A172 (cell line): ENCODE results near the gene RBM34. TPM values are rescaled to one million over a fixed set of nuclear protein-coding genes. Genes with fewer than 3 reads are reported as not detected.

Experiments used
- DNase-seq: peaks from one replicate; pipeline ENCODE4 v3.0.0-alpha.2; 2015; ENCODE audit warnings: low spot score
- total RNA-seq: library from RNA; depleted of rRNA; stranded (reverse); fragments of >200 nt; shearing (Covaris generic); gene quantifications from 2 replicates; pipeline ENCODE4 v1.2.3, GENCODE V29; 2014

Gene RBM34
- total RNA-seq, 1 experiment from 2014 or later = 170 TPM

- DNase-seq = no peak
Observed at GRCh38 chr1:235156265-235156664, 4.8 kb downstream of the RBM34 start.

GRCh38 chr1:235152235-235152634 is 8.8 kb downstream of the RBM34 start:
- DNase-seq = no peak

DNA sequence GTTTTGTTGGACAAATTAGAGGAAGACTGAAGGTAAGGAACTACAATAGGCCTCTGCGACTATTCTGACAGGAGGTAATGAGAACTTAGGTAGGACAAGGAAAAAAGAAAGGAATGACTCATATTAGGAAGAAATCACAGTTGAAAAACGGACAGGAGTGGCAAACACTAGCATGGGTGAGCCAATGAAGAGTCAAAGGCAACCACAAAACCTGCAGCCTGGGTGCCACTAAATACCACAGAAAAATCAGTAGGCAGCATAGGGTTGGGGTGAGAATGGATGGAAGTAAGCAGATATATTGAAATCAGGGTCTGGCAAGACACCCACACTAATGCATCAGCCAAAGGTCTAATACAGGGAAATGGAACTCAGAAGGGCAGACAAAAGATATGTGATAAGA is 10.0 kb downstream of the RBM34 start:
- DNase-seq = no peak

DNA sequence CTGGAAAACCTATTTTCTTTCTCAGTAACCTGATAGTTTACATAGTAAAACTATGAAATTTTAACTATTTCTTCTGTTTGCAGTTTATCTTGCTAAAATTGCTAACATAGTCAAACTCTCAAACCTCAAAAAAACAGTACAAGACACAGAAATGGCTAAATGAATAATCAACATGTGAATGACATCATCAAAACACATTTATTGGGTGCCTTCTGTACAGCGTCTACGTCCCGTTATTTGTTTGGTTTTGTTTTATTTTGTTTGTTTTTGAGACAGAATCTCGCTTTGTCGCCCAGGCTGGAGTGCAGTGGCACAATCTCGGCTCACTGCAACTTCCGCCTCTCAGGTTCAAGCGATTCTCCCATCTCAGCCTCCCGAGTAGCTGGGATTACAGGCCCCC is 11.2 kb downstream of the RBM34 start:
- DNase-seq = no peak

DNA sequence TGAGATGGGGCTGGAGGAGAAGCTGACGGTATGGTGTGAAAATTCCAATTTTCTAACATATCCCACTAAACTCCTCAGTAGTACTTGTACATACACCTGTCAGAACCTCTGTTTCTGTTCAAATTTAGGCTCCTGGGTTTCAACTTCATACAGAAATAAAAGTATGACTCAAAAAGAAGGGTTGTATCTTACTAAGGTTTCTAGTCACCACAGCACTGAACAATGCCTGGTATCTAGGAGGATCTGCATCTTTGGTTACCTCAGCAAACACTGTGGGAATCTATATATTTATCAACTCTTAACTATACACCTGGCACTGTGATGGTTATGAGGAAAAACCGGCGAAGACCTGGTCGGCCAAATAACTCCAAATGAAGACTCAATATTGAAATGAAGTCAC is 13.8 kb downstream of the RBM34 start:
- DNase-seq = no peak

DNA sequence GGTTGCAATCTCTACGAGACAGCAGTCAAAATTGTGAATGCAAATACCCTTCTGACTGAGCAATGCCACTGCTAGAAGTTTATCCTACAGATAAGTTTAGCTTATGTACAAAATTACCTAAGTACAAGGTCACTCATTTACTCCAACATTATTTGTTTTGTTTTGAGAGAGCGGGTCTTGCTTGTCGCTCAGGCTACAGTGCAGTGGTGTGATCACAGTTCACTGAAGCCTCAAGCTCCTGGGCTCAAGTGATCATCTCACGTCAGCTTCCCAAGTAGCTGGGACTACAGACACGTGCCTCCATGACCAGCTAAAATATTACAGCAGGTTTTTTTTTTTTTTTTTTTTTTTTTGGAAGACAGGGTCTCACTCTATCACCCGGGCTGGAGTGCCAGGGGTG is 15.4 kb downstream of the RBM34 start:
- no peak for DNase-seq

DNA sequence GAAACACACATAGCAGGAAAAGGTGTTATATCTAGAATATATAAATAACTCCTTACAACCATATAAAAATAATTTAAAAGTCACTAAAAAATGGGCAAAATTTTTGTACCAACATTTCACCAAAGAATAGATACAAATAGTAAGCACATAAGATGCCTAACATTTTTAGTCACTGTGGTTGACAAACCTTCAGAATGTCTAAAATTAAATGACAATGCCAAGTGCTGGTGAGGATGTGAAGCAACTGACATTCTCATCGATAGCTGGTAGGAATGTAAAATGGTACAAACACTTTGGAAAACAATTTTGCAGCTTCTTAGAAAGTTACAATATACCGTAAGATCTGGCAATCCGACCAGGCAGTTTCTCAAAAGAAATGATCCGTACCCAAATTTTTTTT is 18.1 kb downstream of the RBM34 start:
- no peak for DNase-seq

DNA sequence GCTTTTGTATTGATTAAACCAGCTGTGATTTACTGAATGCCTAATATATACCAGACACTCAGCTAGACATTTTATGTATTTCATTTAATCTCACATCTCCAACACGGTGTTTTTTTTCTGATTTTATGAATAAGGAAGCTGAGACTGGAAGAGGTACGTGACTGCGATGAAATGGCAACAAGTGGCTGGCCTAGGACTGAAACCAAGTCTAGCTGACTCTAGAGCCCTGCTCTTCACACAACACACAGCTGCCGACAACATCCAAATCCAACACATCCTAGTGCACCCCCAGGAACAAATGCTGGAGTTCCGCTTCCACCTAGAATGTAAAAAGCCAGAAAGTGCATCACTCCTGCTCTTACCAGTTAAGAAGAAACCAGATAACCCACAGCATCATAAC is 21.7 kb downstream of the RBM34 start:
- no peak for DNase-seq

GRCh38 chr1:235138821-235139220 is 22.2 kb downstream of the RBM34 start:
- DNase-seq = no peak

GRCh38 chr1:235136111-235136510 is 24.9 kb downstream of the RBM34 start:
- DNase-seq = no peak

DNA sequence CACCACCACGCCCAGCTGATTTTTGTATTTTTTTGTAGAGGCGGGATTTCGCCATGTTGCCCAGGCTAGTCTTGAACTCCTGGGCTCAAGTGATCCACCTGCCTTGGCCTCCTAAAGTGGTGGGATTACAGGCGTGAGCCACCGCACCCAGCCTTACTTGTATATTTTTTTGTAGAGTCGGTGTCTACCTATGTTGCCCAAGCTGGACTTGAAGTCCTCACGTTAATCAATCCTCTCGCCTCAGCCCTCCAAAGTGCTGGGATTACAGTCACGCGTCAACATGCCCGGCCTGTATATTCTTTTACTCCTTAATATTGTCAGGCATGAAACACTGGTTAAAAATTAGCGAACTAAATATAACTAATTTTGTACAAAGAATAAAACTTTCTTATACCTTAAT is 26.9 kb downstream of the RBM34 start:
- DNase-seq = no peak

- DNase-seq = no peak
Observed at GRCh38 chr1:235133086-235133485, 28.0 kb downstream of the RBM34 start.

DNA sequence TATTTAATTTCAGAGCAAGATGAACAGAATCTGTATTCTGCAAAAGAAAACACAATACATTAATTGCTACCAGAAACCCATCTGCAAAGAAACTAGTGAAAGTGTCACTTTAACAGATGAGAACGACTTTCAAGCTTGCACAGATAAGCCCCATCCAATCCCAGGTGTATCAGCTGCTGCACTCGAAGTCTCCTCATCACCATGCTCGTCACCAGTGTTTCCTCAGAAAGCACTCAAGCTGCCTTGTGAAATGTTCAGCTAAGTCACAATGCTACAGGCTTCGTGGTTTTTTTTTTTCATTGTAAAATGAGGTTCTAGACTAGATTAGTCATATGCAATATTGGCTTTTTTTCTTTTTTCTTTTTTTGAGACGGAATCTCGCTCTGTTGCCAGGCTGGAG is 29.1 kb downstream of the RBM34 start:
- DNase-seq = no peak

DNA sequence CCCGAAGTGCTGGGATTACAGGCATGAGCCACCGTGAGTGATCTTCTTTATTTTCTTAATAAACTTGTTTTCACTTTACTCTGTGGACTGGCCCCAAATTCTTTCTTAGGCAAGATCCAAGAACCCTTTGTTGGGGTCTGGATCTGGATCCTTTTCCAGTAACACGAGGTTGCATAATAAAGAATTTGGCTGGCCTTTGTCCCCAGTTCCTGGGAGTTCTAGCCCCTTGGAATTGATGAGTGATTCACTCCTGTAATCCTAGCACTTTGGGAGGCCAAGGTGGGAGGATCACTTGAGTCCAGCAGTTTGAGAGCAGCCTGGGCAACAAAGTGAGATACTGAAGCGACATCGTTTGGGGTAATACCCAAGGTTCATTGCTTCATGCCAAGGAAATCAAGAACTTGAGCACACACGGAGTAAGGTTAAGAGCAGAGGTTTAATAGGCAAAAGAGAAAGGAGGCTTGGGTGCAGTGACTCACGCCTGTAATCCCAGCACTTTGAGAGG is 30.2 kb downstream of the RBM34 start:
- DNase-seq = no peak

DNA sequence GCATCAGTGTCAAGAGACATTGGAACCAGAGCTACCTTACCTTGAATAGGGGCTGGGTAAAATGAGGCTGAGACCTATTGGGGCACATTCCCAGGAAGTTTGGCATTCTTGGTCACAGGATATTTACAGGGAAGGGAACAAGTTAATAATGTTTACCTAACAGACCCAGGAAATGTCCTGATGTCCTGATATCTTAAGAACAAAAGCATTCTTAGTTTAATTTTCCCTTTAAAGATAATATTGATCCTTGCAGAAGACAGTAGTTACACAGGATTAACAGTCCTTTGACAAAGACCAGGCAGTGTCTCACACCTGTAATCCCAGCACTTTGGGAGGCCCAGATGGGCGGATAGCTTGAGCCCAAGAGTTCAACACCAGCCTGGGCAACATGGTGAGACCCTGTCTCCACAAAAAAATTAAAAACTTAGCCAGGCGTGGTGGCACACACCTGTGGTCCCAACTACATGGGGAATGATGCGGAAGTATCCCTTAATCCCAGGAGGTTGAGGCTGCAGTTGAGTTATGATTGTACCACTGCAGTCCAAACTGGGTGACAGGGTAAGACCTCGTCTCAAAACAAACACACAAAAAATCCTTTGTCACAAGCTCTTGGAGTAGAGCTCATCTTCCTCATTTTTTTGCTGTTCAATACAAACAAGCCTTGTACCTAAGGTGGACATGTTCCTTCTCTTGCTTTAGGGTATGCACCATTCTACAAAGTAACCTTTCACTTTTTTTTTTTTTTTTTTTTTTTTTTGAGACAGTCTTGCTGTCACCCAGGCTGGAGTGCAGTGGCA is 31.1 kb downstream of the RBM34 start:
- no peak for DNase-seq

GRCh38 chr1:235128456-235129328 is 32.4 kb downstream of the RBM34 start, which contains the start of gene TOMM20:
TSS of gene TOMM20 (minus strand) at chr1:235128837. CDS start at chr1:235128715, 122 bp downstream.
- DNase-seq = peak; percentile 98

GRCh38 chr1:235127732-235128455 is 33.2 kb downstream of the RBM34 start:
- peak; percentile 13 for DNase-seq

DNA sequence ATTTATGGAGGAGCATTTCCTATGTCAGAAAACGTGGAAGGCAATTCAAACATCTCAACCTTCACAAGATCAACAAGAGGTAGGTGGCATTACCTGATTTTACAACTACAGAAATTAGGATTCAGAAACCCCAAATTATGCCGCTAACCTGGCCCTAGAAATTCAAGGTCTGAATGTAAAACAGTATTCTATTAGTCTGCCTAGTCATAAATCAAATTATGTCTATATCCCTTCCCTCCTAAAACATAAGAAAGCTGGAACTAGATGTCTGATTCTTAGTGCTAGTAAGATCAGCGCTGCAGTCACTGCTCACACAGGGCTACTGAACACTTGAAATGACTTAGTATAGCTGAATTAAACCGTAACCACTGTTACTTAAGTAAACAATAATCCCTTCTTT is 33.8 kb downstream of the RBM34 start:
- DNase-seq = no peak

DNA sequence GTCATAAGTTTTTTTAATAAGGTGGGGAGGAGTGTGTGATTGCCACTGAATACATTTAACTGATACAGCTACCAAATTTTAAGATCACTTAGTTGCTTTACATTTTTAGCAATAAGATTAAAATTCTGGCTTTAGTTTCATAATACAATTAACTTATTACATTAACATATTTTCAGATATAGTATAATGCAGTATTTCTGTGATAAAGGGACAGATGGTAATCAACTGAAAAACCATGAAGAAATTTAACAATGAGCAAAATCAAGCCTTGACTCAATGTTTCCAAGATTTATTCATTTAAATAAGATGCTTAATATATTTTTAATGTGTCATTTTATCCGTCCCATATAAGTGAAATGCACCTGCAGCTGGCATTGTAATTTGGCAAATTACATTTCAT is 36.4 kb downstream of the RBM34 start:
- DNase-seq = no peak

DNA sequence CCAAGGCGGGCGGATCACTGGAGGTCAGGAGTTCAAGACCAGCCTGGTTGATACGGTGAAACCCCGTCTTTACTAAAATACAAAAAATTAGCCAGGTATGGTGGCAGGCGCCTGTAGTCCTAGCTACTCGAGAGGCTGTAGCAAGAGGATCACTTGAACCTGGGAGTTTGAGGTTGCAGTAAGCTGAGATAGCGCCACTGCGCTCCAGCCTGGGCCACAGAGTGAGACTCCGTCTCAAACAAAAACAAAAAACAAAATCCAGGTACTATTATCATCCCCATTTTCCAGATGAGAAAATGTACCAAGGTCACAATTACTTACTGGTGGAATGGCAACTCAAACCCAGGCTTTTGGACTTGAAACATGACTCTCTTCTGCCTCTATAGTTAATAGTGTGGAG is 36.9 kb downstream of the RBM34 start:
- no peak for DNase-seq

DNA sequence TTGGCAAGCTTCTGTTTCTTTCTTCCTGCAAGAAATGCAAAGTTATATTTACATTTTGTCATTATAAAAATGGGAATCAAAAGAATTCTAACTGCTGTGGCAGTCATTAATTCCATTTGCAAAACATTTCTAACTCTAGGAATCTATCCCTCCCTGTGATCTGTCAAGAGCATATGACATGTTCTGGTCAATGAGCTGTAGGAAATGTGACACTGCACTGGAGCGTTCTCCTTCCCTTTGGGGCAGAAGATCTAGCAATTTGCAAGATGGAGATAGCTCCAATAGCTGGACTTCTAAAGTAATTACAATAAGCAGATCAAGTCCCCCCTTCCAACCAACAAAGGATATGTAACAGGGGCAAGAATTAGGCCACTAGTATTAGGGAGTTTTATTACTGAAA is 38.7 kb downstream of the RBM34 start:
- DNase-seq = no peak
